Endothelial cell of coronary artery (primary cell): Measurements from ENCODE around the gene CYP4Z1. TPM values are rescaled to one million over a fixed set of nuclear protein-coding genes. Genes with fewer than 3 reads are reported as not detected.

ENCODE experiments used
- total RNA-seq: library from RNA; depleted of rRNA; stranded (reverse); fragments of >200 nt; gene quantifications from 2 replicates; pipeline ENCODE4 v1.2.3, GENCODE V29; 2014

CYP4Z1 gene, protein sequence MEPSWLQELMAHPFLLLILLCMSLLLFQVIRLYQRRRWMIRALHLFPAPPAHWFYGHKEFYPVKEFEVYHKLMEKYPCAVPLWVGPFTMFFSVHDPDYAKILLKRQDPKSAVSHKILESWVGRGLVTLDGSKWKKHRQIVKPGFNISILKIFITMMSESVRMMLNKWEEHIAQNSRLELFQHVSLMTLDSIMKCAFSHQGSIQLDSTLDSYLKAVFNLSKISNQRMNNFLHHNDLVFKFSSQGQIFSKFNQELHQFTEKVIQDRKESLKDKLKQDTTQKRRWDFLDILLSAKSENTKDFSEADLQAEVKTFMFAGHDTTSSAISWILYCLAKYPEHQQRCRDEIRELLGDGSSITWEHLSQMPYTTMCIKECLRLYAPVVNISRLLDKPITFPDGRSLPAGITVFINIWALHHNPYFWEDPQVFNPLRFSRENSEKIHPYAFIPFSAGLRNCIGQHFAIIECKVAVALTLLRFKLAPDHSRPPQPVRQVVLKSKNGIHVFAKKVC
- not detected in 2 replicates for total RNA-seq

DNA sequence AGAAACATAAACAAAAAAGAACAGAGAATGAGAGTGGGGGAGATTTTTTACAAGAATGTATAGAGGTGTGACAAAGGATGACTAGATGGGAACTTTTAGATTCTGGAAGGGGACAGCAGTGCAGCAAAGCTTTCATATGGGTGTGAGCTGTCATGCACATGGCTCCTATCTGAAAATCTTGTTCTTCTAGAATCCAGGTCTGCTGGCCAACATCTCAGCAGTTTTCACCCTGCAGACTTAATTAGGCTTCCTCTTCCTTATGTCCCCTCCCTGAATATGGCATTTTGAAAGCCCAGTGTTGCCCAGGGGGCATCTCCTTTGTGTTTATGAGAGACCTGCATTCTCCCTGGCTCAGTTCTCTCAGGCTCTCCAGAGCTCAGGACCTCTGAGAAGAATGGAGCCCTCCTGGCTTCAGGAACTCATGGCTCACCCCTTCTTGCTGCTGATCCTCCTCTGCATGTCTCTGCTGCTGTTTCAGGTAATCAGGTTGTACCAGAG lies at the start of gene CYP4Z1:
TSS of gene CYP4Z1 (plus strand) at position 135 of the 498 bp plus-strand sequence. CDS start at position 395, 260 bp downstream.

DNA sequence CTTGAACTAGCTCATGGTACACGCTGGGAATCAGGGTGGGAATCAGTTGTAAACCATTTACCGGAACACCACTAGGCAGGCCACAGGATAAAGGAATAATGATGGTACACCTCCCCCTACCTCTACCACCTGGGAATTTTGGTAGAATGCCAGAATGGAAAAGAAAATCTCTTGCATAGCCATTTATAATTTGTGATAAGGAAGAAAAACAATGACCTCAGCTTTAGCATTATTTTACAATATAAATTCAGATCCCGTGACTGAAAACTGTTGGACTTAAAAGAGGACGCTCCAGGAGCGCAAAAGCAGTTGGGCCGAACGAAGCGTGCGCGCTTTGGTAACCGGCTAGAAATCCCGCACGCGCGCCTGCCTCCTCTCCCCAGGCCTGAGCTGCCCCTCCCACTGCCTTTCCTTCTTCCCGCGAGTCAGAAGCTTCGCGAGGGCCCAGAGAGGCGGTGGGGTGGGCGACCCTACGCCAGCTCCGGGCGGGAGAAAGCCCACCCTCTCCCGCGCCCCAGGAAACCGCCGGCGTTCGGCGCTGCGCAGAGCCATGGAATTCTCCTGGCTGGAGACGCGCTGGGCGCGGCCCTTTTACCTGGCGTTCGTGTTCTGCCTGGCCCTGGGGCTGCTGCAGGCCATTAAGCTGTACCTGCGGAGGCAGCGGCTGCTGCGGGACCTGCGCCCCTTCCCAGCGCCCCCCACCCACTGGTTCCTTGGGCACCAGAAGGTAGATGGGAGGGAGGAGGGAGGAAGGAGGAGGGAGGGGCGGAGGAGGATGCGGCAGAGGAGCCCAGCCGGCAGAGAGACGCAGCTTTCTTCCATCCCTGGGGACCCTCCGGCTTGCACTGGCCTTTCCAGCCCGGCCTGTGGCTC lies 43.5 kb upstream of the CYP4Z1 start, which contains the start of gene CYP4X1:
TSS of gene CYP4X1 (plus strand) at position 402 of the 873 bp plus-strand sequence. CDS start at position 551, 149 bp downstream.

DNA sequence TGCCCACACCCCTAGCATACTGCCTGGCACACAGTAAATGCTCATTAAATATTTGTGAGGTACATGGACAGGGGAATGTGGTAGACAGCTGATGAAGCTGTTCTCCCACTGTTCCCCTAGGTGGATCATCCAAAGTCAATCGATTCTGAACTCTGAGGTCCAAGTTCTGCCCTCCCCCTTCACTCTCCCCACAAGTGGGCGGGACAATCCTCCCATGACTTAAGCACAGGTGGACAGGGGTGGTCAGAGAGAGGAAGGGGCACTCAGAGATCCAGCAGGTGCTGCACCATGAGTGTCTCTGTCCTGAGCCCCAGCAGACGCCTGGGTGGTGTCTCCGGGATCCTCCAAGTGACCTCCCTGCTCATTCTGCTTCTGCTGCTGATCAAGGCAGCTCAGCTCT lies 70.2 kb downstream of the CYP4Z1 start, which contains the start of gene CYP4A22:
TSS of gene CYP4A22 (plus strand) at position 244 of the 400 bp plus-strand sequence. CDS start at position 289, 45 bp downstream.

Other genes starting within 250 kb of the CYP4Z1 start
- not detected in 2 replicates for gene CYP4A11, start 125.8 kb upstream of the CYP4Z1 start, total RNA-seq
- gene CYP4X1, start 43.6 kb upstream of the CYP4Z1 start, total RNA-seq: 0.85 and 1.7 TPM in 2 replicates
- gene CYP4A22, start 70.2 kb downstream of the CYP4Z1 start, total RNA-seq: not detected in 2 replicates
- 0.09 TPM in 1 of 2 replicates, not detected in the other for gene PDZK1IP1, start 122.8 kb downstream of the CYP4Z1 start, total RNA-seq
- gene TAL1, start 165.0 kb downstream of the CYP4Z1 start, total RNA-seq: 25.4 and 30.3 TPM in 2 replicates
- 3.9 and 8.5 TPM in 2 replicates for gene STIL, start 246.9 kb downstream of the CYP4Z1 start, total RNA-seq